GM23248 (cell line): Measurements from ENCODE around the gene DENND1A.

Experiments used
- EZH2 ChIP-seq: fragments of 200-600 bp; sonication (generic); IDR thresholded peaks from 2 replicates; pipeline ENCODE4 v1.6.1; 2018; ENCODE audit warnings: antibody characterized with exemption, mild to moderate bottlenecking; ENCODE audit not compliant: insufficient read depth, poor library complexity, severe bottlenecking
- EZH2phosphoT487 ChIP-seq: fragments of 200-600 bp; sonication (generic); IDR thresholded peaks from 2 replicates; pipeline ENCODE4 v1.6.1; 2018; ENCODE audit warnings: antibody characterized with exemption, moderate library complexity, mild to moderate bottlenecking, low read depth; ENCODE audit not compliant: insufficient read depth

DNA sequence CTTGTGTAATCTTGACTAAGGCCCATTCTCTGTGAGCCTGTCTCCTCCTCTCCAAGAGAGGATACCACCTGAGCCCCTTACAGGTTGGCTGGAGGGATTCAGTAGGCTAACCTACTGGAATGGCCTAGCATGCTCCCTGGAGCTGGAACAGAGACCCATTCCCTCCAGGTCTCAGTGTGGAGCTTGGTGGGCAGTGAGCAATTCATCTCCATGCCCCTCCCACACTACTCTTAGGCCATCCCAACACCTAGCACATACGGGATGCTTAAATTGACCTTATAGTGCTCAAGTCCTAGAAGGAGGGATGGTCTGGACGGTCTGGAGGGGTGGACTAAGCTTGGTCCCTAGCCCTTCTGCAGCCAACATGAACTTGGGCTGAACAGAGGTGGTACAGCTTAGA lies 498.3 kb downstream of the DENND1A start:
- no peak for TF ChIP-seq EZH2phosphoT487
- no peak for TF ChIP-seq EZH2
